Thyroid gland (tissue), 4 donors: ENCODE data around the gene UPK3A.

ENCODE experiments used
- CTCF ChIP-seq, 6 experiments: fragments of 200-600 bp in 3 of 6; fragments of 450-650 bp in 3 of 6; sonication (generic) in 3 of 6; IDR thresholded peaks; one replicate each; pipeline ENCODE4 v1.5.1; 2016 to 2019; ENCODE audit warnings: antibody characterized with exemption in 6 of 6, mild to moderate bottlenecking in 2 of 6, inconsistent platforms in 1 of 6, moderate library complexity in 1 of 6
- POLR2A ChIP-seq, 2 donors: fragments of 450-650 bp; IDR thresholded peaks; one replicate each; pipeline ENCODE4 v1.6.1; 2017; ENCODE audit warnings: antibody characterized with exemption in 2 of 2, mild to moderate bottlenecking in 2 of 2, moderate library complexity in 1 of 2

GRCh38 chr22:45273452-45274075 lies 11.2 kb upstream of the UPK3A start:
- TF ChIP-seq CTCF (IDR thresholded peaks at IDR 0.05) (no peak), POLR2A (IDR thresholded peaks at IDR 0.05) (no peak)
